Measurements from ENCODE around the gene KLHL10. TPM values are rescaled to one million over a fixed set of nuclear protein-coding genes. Genes with fewer than 3 reads are reported as not detected.
A peak's percentile ranks its signal among the peaks of the same experiment; 100 is the strongest.

KLHL10 gene
- total and polyA plus RNA-seq, 9 of the 15 experiments (the other 6 are each of a cell fraction or from before 2014, with no cell fraction given) = 0.06 to 0.56 (median 0.12) TPM; not detected in 5

GRCh38 chr17:41811549-41812380 is 25.9 kb upstream of the KLHL10 start, which contains the start of gene P3H4 (continued):
- TF ChIP-seq, protein P1, sequence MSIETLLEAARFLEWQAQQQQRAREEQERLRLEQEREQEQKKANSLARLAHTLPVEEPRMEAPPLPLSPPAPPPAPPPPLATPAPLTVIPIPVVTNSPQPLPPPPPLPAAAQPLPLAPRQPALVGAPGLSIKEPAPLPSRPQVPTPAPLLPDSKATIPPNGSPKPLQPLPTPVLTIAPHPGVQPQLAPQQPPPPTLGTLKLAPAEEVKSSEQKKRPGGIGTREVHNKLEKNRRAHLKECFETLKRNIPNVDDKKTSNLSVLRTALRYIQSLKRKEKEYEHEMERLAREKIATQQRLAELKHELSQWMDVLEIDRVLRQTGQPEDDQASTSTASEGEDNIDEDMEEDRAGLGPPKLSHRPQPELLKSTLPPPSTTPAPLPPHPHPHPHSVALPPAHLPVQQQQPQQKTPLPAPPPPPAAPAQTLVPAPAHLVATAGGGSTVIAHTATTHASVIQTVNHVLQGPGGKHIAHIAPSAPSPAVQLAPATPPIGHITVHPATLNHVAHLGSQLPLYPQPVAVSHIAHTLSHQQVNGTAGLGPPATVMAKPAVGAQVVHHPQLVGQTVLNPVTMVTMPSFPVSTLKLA (conservative IDR thresholded peaks at IDR 0.05) = no peak
- TF ChIP-seq POLR2A (conservative IDR thresholded peaks at IDR 0.05) (no peak), JUNB (CRISPR knock-in tag; conservative IDR thresholded peaks at IDR 0.05) (no peak), NR2F6 (CRISPR knock-in tag; IDR thresholded peaks at IDR 0.05) (no peak), ZNF165 (CRISPR knock-in tag; IDR thresholded peaks at IDR 0.05; ENCODE audit: borderline replicate concordance) (no peak), CREB3L1 (IDR thresholded peaks at IDR 0.05; ENCODE audit: borderline replicate concordance, low read depth) (peak; percentile 50; the same call in 1 of the 2 replicates), MTA3 (IDR thresholded peaks at IDR 0.05; ENCODE audit: borderline replicate concordance) (peak; percentile 64; the same call in 1 of the 2 replicates), ATF7 (IDR thresholded peaks at IDR 0.05) (no peak; the same call in 1 of the 2 replicates), PTRF (tag; IDR thresholded peaks at IDR 0.05) (no peak), SAFB (IDR thresholded peaks at IDR 0.05; ENCODE audit: borderline replicate concordance, low read depth, low read length) (peak; percentile 76), SIN3A (IDR thresholded peaks at IDR 0.05; ENCODE audit: borderline replicate concordance in 2 of 2, control insufficient read depth in 1 of 2, low read depth in 2 of 2, low read length in 2 of 2) (peak in 1 of 2 experiments; percentile 20; a peak in 1 of 4 replicates), E2F3 (CRISPR knock-in tag; IDR thresholded peaks at IDR 0.05) (0 out of 2 replicates have a peak, but pooled peaks have one; percentile 24), RREB1 (CRISPR knock-in tag; IDR thresholded peaks at IDR 0.05) (no peak), ZNF830 (CRISPR knock-in tag; IDR thresholded peaks at IDR 0.05) (0 out of 2 replicates have a peak, but pooled peaks have one; percentile 52)
- TF ChIP-seq, protein P2, sequence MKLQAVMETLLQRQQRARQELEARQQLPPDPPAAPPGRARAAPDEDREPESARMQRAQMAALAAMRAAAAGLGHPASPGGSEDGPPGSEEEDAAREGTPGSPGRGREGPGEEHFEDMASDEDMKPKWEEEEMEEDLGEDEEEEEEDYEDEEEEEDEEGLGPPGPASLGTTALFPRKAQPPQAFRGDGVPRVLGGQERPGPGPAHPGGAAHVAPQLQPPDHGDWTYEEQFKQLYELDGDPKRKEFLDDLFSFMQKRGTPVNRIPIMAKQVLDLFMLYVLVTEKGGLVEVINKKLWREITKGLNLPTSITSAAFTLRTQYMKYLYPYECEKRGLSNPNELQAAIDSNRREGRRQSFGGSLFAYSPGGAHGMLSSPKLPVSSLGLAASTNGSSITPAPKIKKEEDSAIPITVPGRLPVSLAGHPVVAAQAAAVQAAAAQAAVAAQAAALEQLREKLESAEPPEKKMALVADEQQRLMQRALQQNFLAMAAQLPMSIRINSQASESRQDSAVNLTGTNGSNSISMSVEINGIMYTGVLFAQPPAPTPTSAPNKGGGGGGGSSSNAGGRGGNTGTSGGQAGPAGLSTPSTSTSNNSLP (IDR thresholded peaks at IDR 0.05; ENCODE audit: borderline replicate concordance, low read depth, low read length) = no peak

All from K562 (cell line).